GM18498 (cell line): ENCODE results near the gene PEF1.

Experiments
- ATAC-seq: cut with Tn5 transposase; IDR thresholded peaks from one replicate; pipeline ENCODE4 v1.9.1; 2021; ENCODE audit warnings: mild to moderate bottlenecking, moderate library complexity; ENCODE audit not compliant: unreplicated experiment

PEF1 gene

DNA sequence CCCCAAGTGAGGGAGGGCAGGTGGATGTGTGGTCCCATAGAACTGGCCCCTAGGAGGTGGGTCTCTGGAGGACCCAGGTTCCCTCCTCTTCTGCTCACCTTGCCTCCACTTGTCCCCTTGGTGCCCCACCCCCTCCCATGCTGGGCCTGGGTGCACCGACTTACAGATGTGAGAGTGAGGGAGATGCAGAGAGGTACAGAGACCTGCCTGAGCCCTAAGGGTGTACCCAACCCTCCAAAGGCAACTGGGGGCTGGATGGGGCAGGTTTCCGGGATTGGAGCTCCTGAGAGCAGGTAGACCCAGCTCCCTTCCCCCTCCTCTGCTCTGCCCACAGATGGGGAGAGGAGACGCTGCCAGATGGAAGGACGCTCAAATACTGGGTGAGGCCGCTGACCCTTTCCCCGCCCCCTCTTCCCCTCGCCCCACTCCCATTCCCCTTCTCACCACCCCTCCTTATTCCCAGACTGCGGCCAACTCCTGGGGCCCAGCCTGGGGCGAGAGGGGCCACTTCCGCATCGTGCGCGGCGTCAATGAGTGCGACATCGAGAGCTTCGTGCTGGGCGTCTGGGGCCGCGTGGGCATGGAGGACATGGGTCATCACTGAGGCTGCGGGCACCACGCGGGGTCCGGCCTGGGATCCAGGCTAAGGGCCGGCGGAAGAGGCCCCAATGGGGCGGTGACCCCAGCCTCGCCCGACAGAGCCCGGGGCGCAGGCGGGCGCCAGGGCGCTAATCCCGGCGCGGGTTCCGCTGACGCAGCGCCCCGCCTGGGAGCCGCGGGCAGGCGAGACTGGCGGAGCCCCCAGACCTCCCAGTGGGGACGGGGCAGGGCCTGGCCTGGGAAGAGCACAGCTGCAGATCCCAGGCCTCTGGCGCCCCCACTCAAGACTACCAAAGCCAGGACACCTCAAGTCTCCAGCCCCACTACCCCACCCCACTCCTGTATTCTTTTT is 58.0 kb downstream of the PEF1 start:
- ATAC-seq, result no peak

DNA sequence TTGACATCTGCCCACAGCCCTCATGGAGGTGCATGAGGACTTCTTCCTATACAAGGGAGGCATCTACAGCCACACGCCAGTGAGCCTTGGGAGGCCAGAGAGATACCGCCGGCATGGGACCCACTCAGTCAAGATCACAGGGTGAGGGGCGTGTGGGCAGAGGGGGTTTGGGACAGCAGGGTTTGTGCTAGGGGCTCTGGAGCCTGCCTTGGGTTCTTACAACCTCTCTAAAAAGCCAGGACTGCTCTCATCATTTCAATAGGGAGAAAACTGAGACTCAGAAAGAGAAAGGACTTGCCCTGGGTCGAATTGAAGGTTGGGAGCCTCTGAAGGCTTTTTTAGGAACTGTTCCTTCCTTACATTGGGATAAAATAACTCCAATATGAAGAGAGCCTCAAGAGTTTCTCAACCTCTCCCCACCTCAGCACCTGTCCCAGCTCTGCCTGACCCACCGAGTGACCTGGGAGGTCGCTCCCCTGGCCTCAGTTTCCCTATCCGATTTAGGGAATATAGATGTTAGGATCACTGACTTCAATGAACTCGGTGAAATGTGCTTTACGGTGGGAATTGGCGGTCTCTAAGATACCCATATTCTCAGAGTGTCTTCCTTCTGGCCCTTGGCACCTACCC is 58.8 kb downstream of the PEF1 start:
- ATAC-seq, result no peak

DNA sequence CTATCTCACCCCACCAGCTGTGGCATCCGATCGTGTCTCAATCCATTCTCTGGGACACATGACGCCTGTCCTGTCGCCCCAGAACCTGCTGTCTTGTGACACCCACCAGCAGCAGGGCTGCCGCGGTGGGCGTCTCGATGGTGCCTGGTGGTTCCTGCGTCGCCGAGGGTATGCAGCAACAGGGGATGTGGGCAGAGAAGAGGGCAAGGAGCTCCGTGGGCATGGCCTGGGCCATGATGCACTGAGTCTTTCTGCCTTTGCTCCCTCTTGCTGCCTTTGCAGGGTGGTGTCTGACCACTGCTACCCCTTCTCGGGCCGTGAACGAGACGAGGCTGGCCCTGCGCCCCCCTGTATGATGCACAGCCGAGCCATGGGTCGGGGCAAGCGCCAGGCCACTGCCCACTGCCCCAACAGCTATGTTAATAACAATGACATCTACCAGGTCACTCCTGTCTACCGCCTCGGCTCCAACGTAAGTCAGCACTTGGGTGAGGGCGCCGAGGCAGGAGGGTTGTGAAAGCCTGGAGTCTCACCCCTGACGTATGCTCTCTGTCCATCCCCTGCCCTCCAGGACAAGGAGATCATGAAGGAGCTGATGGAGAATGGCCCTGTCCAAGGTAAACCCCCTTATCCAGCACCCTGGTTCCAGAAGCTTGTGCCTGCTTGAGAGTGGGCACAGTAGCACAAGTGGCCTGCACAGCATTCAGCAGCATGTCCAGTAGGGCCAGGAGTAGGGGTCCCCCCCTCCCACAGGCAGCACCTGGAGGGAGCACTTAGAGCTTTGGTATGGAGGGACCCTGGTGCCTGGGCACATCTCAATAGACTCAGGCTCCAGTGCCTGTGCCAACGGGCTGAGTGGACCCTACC is 59.6 kb downstream of the PEF1 start:
- ATAC-seq, result no peak

DNA sequence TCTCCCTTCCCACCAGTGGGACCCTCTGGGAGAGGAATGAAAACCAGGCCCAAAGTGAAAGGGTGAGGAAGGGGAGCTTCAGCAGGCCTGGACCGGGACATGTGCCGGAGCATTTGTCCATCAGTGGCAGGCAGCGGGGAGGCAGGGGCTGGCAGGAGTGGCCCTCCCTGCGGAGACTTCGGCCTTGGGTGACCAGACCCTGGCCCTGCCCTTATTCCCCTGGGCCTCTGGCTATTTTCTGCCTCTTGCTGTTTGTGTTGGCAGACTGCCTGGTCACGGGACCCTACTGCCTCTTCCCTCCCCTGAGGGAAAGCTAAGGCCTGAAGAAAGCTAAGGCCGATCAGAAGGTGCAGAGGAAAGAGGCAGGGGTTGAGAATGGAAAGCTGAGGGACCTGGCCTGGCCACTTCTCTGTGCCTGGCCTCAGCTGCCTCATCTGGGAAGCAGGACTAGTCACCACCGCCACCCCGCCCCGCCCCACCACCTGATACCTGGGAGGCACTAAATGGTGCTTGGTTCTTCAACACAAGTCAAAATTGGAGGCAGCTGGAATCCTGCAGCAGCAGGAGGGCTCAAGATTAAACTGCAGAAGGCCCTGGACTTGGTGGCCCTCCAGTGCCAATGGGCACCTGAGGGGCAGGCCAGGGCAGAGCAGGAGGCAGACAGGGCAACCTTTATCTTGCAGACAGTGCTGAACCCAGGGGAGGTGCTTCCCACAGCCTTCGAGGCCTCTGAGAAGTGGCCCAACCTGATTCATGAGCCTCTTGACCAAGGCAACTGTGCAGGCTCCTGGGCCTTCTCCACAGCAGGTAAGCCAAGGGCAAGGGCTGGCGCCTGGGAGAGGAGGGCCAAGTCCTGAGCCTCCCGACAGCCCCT is 60.4 kb downstream of the PEF1 start:
- no peak for ATAC-seq

DNA sequence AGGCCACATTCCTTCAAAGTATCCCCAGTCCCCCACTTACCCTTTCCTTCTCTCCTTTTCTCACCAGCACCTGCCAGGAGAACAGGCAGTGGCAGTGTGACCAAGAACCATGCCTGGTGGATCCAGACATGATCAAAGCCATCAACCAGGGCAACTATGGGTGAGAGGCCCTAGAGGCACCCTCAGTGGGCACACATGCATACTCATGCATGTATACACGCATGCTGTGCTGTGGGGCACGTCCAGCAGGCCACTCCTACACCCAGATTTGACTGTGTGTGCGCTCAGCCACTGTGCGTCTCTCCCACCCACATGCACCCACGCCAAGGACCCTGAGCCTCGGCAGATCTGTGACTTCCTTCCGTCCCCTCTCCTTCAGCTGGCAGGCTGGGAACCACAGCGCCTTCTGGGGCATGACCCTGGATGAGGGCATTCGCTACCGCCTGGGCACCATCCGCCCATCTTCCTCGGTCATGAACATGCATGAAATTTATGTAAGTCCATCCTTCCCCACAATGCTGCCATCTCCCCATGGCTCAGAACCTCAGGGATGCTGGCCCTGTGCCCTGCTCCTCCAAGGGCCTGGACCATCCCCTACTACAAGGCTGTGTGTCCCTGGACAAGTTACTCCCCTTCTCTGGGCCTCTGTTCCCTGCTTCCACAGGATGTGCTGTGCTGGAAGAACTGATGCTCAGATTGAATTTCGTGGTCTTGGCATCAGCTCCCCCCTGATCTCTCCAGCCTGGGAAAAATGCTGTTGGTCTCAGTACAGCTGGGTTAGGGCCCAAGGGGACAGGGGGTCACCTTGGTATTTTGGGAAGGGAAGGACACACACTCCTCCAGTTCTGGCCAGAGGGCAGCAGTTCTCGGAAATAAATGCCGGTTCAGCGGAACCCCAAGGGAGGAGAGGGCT is 61.3 kb downstream of the PEF1 start:
- no peak for ATAC-seq

DNA sequence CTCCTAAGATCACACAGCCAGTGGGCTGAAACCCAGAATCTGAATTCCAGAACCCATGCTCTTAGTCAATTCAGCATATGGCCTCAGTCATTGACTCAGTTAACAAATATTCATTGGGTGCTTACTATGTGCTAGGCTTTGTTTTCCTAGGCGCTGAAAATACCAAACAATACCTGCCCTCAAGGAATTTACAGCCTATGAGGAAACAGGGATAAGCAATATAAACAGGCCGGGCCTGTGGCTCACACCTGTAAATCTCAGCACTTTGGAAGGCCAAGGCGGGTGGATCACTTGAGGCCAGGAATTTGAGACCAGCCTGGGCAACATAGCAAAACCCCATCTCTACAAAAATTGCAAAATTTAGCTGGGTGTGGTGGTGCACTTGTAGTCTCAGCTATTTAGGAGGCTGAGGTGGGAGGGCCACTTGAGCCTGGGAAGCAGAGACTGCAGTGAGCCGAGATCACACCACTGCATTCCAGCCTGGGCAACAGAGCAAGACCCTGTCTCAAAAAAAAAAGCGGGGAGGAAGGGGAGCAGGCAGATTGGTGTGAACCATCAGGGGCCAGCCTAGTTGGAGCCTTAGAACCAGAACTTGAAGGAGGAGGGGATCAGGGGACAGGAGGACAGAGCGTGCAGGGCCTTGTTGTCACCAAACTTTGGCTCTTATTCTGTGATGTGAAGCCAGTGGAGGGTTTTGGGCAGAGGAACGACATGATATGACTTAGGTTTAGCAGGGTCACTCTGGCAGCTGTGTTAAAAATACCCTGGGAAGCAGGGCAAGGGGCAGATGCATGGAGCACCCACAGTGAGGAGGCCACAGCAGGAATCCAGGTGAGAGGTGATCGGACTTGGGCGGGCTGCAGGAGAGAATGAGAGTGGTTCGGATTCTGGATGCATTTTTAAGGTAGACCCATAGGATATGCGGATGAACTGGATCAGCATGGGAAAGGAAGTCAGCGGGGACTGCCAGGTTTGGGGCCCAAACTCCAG is 62.6 kb downstream of the PEF1 start:
- no peak for ATAC-seq

DNA sequence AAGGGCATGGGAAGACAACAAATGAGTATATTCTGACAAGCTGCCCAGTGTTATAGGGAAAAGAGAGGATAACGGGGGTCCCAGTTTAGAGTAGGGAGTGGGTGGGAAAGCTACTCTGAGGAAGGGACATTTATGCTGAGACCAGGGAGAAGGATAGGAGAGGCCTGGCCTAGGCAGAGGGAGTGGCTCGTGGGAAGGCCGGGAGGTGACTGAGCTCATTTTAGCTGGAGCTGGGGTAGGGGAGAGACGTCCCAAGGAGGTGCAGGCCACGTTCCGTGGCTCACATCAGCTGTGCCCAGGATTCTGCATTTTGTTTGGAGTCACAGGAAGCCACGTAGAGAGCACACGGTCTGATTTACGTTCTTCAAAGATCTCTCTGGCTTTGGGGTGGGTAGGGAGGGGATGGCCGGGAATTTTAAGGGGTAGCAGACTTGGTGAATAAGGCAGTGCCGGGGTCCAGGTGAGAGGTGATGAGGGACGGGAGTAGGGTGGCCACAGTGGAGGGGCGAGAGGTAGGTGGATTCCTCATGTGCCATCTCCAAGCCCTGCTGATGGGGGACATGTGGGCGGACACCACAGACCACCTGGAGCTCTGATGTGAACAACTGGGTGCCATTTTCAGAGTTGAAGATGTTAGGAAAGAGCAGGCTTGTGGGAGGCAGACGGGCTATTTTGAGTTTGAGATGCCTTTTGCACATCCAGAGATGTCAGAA is 63.6 kb downstream of the PEF1 start:
- ATAC-seq, result no peak

DNA sequence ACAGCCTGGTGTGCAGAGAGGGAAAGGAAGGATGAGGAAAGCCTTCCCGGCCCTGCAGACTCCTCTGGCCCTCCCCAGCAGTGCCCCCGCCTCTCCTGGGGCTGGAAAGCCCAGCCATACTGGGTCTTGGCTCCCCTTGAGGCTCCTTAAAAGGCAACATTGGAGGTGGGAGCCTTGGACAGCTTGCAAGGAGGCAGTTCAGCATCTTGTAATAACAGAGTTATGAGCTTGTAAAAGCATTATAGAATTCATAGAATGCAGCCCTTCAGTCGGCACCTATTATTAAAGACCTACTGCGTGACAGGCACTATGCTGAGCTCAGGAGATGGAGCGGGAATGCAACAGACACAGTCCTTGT is 64.2 kb downstream of the PEF1 start:
- ATAC-seq, result no peak
